Measurements from ENCODE around the gene ZNF354C.

ZNF354C gene

DNA sequence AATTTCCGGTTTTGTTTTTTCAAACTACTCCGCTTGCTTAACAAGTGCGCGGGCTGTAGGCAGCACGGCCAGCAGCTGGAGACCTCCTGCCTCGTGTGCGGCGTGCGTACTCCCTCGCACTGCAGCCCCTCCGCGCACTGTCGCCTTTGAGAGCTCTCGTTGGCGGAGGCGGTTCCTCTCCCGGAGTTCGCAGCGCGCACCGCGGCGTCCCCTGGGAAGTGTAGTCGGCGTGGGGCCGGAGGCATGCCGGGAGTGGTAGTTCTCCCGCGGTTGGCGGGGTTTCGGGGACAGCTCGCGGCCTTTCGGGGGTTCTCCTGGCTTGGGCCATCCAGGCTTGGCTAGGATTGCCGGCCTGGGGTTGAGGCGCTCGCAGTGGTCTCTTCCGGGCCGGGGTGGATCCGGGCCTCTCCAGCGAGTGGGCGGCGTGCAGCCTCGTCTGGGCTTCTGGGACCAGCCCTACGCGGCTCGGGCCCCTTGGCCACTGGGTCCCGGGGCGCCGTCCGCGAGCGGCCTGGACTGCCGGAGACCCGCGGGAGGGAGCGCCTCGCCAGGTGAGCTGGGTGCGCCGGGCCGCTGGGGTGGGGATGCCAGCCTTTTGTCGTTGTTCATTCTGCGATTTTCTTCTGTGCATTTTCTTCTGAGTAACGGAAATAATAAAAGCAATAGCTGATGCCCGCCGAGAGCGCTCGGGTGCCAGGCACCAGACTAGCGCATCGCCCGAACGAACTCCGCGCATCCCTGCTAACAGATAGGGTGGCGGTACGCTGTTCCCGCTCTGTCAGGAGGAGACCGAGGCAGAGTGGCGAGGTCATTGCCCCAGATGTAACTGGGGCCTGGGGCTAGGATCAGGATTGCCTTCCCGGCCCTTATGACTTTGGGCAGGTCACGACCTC lies at the start of gene ZNF354C:
Gene ZNF354C, plus strand, starts transcription at position 258 of the 893 bp plus-strand sequence. CDS start 1,696 bp downstream, outside the sequence.
- Histone ChIP-seq H2AFZ (ENCODE audit: low read depth, low read length) (no peak within 1 kb of the TSS), H3K36me3 (replicated peaks; ENCODE audit: low read depth, low read length) (no peaks in the 10 kb centered on the region), H3K4me1 (ENCODE audit: low read length) (no peaks in the 10 kb centered on the region), H4K20me1 (ENCODE audit: insufficient read depth, low read length) (no peaks in the 10 kb centered on the region), H3K9me3 (ENCODE audit: insufficient read depth, low read length) (peaks cover 3% of the 10 kb centered on the region; the same call in 1 of the 2 replicates), H3K27me3 (ENCODE audit: low read depth, low read length) (no peaks in the 10 kb centered on the region), H3K27ac (ENCODE audit: low read length) (no peak within 1 kb of the TSS), H3K4me2 (ENCODE audit: low read length) (no peak within 1 kb of the TSS), H3K79me2 (ENCODE audit: low read length) (no peaks in the 10 kb centered on the region), H3K4me3 (ENCODE audit: low read length) (no peak within 1 kb of the TSS), H3K9ac (ENCODE audit: low read length) (no peak within 1 kb of the TSS)
- TF ChIP-seq EZH2phosphoT487 (IDR thresholded peaks at IDR 0.05; ENCODE audit: low read depth): no peak
- TF ChIP-seq, protein P1, sequence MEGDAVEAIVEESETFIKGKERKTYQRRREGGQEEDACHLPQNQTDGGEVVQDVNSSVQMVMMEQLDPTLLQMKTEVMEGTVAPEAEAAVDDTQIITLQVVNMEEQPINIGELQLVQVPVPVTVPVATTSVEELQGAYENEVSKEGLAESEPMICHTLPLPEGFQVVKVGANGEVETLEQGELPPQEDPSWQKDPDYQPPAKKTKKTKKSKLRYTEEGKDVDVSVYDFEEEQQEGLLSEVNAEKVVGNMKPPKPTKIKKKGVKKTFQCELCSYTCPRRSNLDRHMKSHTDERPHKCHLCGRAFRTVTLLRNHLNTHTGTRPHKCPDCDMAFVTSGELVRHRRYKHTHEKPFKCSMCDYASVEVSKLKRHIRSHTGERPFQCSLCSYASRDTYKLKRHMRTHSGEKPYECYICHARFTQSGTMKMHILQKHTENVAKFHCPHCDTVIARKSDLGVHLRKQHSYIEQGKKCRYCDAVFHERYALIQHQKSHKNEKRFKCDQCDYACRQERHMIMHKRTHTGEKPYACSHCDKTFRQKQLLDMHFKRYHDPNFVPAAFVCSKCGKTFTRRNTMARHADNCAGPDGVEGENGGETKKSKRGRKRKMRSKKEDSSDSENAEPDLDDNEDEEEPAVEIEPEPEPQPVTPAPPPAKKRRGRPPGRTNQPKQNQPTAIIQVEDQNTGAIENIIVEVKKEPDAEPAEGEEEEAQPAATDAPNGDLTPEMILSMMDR (IDR thresholded peaks at IDR 0.05; ENCODE audit: low read depth, low read length): no peak

DNA sequence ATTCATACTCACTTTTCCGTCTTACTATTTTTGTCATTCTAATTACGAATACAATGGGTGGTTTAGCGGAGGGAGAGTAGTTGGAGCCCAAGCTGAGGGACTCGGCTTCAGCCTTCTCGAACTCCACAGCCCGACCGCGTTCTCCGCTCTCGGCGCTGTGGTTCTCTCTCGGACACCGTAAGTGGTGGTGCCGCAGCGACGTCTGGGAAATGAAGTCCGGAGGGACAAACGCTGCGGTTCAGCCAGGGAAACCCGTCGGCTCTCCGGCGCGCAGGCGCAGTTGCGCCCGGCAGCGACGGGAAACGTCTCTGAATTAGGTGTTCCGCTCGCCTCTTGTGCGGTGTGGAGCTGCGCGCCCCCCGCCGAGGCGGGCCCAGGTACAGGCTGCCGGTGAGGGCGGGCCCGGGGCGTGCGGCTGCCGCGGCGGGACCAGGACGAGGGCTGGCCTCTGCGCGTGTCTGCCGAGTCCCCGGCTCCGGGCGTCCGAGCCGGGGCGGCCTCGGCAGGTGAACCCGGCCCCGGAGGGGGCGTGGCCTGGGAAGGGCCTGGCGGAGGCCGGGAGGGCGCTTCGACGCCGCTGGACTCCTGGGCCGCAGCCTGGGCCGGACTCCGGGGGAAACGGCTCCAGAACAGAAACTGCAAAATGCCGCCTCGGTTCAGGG lies 36.5 kb upstream of the ZNF354C start, which contains the start of gene ZNF879:
Gene ZNF879, plus strand, starts transcription at position 277 of the 662 bp plus-strand sequence. CDS start 1,201 bp downstream, outside the sequence.
- Histone ChIP-seq H3K27me3 (ENCODE audit: low read depth, low read length) (no peaks in the 10 kb centered on the region), H4K20me1 (ENCODE audit: insufficient read depth, low read length) (no peaks in the 10 kb centered on the region), H3K4me1 (ENCODE audit: low read length) (no peaks in the 10 kb centered on the region), H3K4me2 (ENCODE audit: low read length) (no peak within 1 kb of the TSS), H2AFZ (ENCODE audit: low read depth, low read length) (no peak within 1 kb of the TSS), H3K9me3 (ENCODE audit: insufficient read depth, low read length) (peaks cover 1% of the 10 kb centered on the region; the same call in 1 of the 2 replicates), H3K79me2 (ENCODE audit: low read length) (no peaks in the 10 kb centered on the region), H3K9ac (ENCODE audit: low read length) (no peak within 1 kb of the TSS), H3K4me3 (ENCODE audit: low read length) (no peak within 1 kb of the TSS), H3K27ac (ENCODE audit: low read length) (no peak within 1 kb of the TSS), H3K36me3 (replicated peaks; ENCODE audit: low read depth, low read length) (no peaks in the 10 kb centered on the region)
- TF ChIP-seq EZH2phosphoT487 (IDR thresholded peaks at IDR 0.05; ENCODE audit: low read depth): no peak
- TF ChIP-seq, protein P1 (IDR thresholded peaks at IDR 0.05; ENCODE audit: low read depth, low read length): no peak

GRCh38 chr5:179033004-179033580 lies 27.1 kb upstream of the ZNF354C start:
- Histone ChIP-seq H3K27ac (ENCODE audit: low read length) (no peak overlapping the region), H2AFZ (ENCODE audit: low read depth, low read length) (no peak overlapping the region), H3K36me3 (replicated peaks; ENCODE audit: low read depth, low read length) (no peaks in the 10 kb centered on the region), H3K4me3 (ENCODE audit: low read length) (no peak overlapping the region), H3K4me2 (ENCODE audit: low read length) (no peak overlapping the region), H4K20me1 (ENCODE audit: insufficient read depth, low read length) (no peaks in the 10 kb centered on the region), H3K9me3 (ENCODE audit: insufficient read depth, low read length) (peaks cover 13% of the 10 kb centered on the region), H3K4me1 (ENCODE audit: low read length) (no peaks in the 10 kb centered on the region), H3K27me3 (ENCODE audit: low read depth, low read length) (no peaks in the 10 kb centered on the region), H3K79me2 (ENCODE audit: low read length) (no peaks in the 10 kb centered on the region), H3K9ac (ENCODE audit: low read length) (no peak overlapping the region)
- TF ChIP-seq, protein P1 (IDR thresholded peaks at IDR 0.05; ENCODE audit: low read depth, low read length): no peak

GRCh38 chr5:179044765-179045164 lies 15.4 kb upstream of the ZNF354C start:
- Histone ChIP-seq H3K4me2 (ENCODE audit: low read length) (no peak overlapping the region), H2AFZ (ENCODE audit: low read depth, low read length) (no peak overlapping the region), H3K27ac (ENCODE audit: low read length) (no peak overlapping the region), H3K9ac (ENCODE audit: low read length) (no peak overlapping the region), H3K27me3 (ENCODE audit: low read depth, low read length) (no peaks in the 10 kb centered on the region), H3K4me3 (ENCODE audit: low read length) (no peak overlapping the region), H3K4me1 (ENCODE audit: low read length) (no peaks in the 10 kb centered on the region), H4K20me1 (ENCODE audit: insufficient read depth, low read length) (no peaks in the 10 kb centered on the region), H3K36me3 (replicated peaks; ENCODE audit: low read depth, low read length) (no peaks in the 10 kb centered on the region), H3K79me2 (ENCODE audit: low read length) (no peaks in the 10 kb centered on the region), H3K9me3 (ENCODE audit: insufficient read depth, low read length) (no peaks in the 10 kb centered on the region)
- TF ChIP-seq EZH2phosphoT487 (IDR thresholded peaks at IDR 0.05; ENCODE audit: low read depth): no peak
- TF ChIP-seq, protein P1 (IDR thresholded peaks at IDR 0.05; ENCODE audit: low read depth, low read length): no peak

Data from OCI-LY3 (cell line).